Activated CD8-positive, alpha-beta memory T cell treated with anti-CD3 and anti-CD28 coated beads, Interleukin-2, amount 50 U/mL, for 1 hour (primary cell): ENCODE measurements around the gene PTBP3.
A peak's percentile ranks its signal among the peaks of the same experiment; 100 is the strongest.
"Not testable (repeated sequence)": the region's sequence is repeated elsewhere in the genome, so short reads cannot be mapped to it uniquely, and the experiment has no call there.

ENCODE experiments used
- DNase-seq: peaks from one replicate; pipeline ENCODE4 v3.0.0-alpha.2; 2020; ENCODE audit errors: extremely low read depth

The PTBP3 gene

GRCh38 chr9:112332977-112333638 is at the start of gene PTBP3:
Gene PTBP3, minus strand, starts transcription at chr9:112333619. Its CDS starts 35,754 bp downstream, at chr9:112297865.
- DNase-seq: no peak

GRCh38 chr9:112382501-112383364 is 49.3 kb upstream of the PTBP3 start:
- no peak for DNase-seq

GRCh38 chr9:112382066-112382465 is 48.6 kb upstream of the PTBP3 start:
- DNase-seq: no peak

- no peak for DNase-seq
Measured at GRCh38 chr9:112380825-112381221, 47.4 kb upstream of the PTBP3 start.

GRCh38 chr9:112380102-112380824 is 46.8 kb upstream of the PTBP3 start, which contains the start of gene HSDL2:
Gene HSDL2, plus strand, starts transcription at chr9:112380108. Its CDS starts 56 bp downstream, at chr9:112380164.
- no peak for DNase-seq

GRCh38 chr9:112379177-112380101 is 46.0 kb upstream of the PTBP3 start:
- peak; percentile 91 for DNase-seq

- no peak for DNase-seq
Measured at GRCh38 chr9:112378328-112379176, 45.1 kb upstream of the PTBP3 start.

- no peak for DNase-seq
Measured at GRCh38 chr9:112377684-112378327, 44.4 kb upstream of the PTBP3 start.

GRCh38 chr9:112377087-112377486 is 43.7 kb upstream of the PTBP3 start:
- DNase-seq: no peak

- DNase-seq: no peak
Measured at GRCh38 chr9:112375361-112375760, 41.9 kb upstream of the PTBP3 start.

- DNase-seq: not testable (repeated sequence)
Measured at GRCh38 chr9:112374232-112374631, 40.8 kb upstream of the PTBP3 start.

- DNase-seq: not testable (repeated sequence)
Measured at GRCh38 chr9:112373666-112374065, 40.2 kb upstream of the PTBP3 start.

- no peak for DNase-seq
Measured at GRCh38 chr9:112371060-112371459, 37.6 kb upstream of the PTBP3 start.

GRCh38 chr9:112369817-112370216 is 36.4 kb upstream of the PTBP3 start:
- DNase-seq: no peak

GRCh38 chr9:112367465-112367864 is 34.0 kb upstream of the PTBP3 start:
- no peak for DNase-seq

- no peak for DNase-seq
Measured at GRCh38 chr9:112366591-112366990, 33.2 kb upstream of the PTBP3 start.

- DNase-seq: not testable (repeated sequence)
Measured at GRCh38 chr9:112365257-112365656, 31.8 kb upstream of the PTBP3 start.

GRCh38 chr9:112364761-112365160 is 31.3 kb upstream of the PTBP3 start:
- no peak for DNase-seq

- no peak for DNase-seq
Measured at GRCh38 chr9:112361601-112362000, 28.2 kb upstream of the PTBP3 start.
